Measurements from ENCODE around the gene BCKDHB. TPM values are rescaled to one million over a fixed set of nuclear protein-coding genes. Genes with fewer than 3 reads are reported as not detected.

Gene BCKDHB
- total RNA-seq, 4 donors from 2014 or later: 10.9 to 32.9 (median 29.7) TPM

- no peak overlapping the region for H3K27ac ChIP-seq
- no peaks in the 10 kb centered on the region for H3K9me3 ChIP-seq
- no peaks in the 10 kb centered on the region for H3K27me3 ChIP-seq
- DNase-seq: no peak
- H3K4me1 ChIP-seq: peaks cover 2 to 30% (median 18%) of the 10 kb centered on the region in 4 donors
- H3K36me3 ChIP-seq: no peaks in the 10 kb centered on the region
- WGBS, 2 donors (ENCODE audit: low coverage in 1 of 2): 85 to 90% methylated on average over 1 of the region's 1 CpG
- intact Hi-C loops (cut with DNase I; ENCODE audit: low total_unique reads): no loop called here
- no peak for TF ChIP-seq CTCF (IDR thresholded peaks at IDR 0.05)
- no peak for TF ChIP-seq POLR2AphosphoS5 (IDR thresholded peaks at IDR 0.05)
- no peak for TF ChIP-seq EP300 (IDR thresholded peaks at IDR 0.05; ENCODE audit: low read depth)
- no peak for TF ChIP-seq POLR2A (IDR thresholded peaks at IDR 0.05)
- no peak overlapping the region for H3K4me3 ChIP-seq
- in situ Hi-C loops (cut with MboI; ENCODE audit: low pct_ligation_motif_present in 1 of 4, low pct_unique_long_range_greater_than_20kb in 1 of 4, low sequenced_read_pairs in 3 of 4): loop anchor here in 1 of 4 donors (25.0 kb wide), 1 partner anchor 1616 kb away; the partner anchor contains the start of gene TENT5A
Observed at GRCh38 chr6:80145921-80146320, 39.5 kb downstream of the BCKDHB start.

- in situ Hi-C loops (cut with MboI; ENCODE audit: low pct_ligation_motif_present in 1 of 4, low pct_unique_long_range_greater_than_20kb in 1 of 4, low sequenced_read_pairs in 3 of 4): loop anchor here in 1 of 4 donors (25.0 kb wide), 1 partner anchor 1614 kb away; the partner anchor contains the start of gene TENT5A
- no peaks in the 10 kb centered on the region for H3K36me3 ChIP-seq
Observed at GRCh38 chr6:80148220-80148619, 41.7 kb downstream of the BCKDHB start.

GRCh38 chr6:80151635-80152034 lies 45.2 kb downstream of the BCKDHB start:
- intact Hi-C loops (cut with DNase I; ENCODE audit: low total_unique reads) (no loop called here), in situ Hi-C loops (cut with MboI; ENCODE audit: low pct_ligation_motif_present in 1 of 4, low pct_unique_long_range_greater_than_20kb in 1 of 4, low sequenced_read_pairs in 3 of 4) (no loop called here)
- 93 to 100% methylated on average over 2 of the region's 2 CpGs for WGBS, 2 donors (ENCODE audit: low coverage in 1 of 2)
- H3K27me3 ChIP-seq: no peaks in the 10 kb centered on the region
- no peak for TF ChIP-seq POLR2A (IDR thresholded peaks at IDR 0.05)
- TF ChIP-seq EP300 (IDR thresholded peaks at IDR 0.05; ENCODE audit: low read depth): no peak
- TF ChIP-seq POLR2AphosphoS5 (IDR thresholded peaks at IDR 0.05): no peak
- no peak for TF ChIP-seq CTCF (IDR thresholded peaks at IDR 0.05)
- DNase-seq: no peak
- H3K9me3 ChIP-seq: no peaks in the 10 kb centered on the region
- no peaks in the 10 kb centered on the region for H3K4me1 ChIP-seq
- no peak overlapping the region for H3K27ac ChIP-seq
- H3K36me3 ChIP-seq: no peaks in the 10 kb centered on the region
- H3K4me3 ChIP-seq: no peak overlapping the region

More at GRCh38 chr6:80148220-80148619, 41.7 kb downstream of the BCKDHB start:
- 97 to 100% methylated on average over 1 of the region's 1 CpG for WGBS, 2 donors (ENCODE audit: low coverage in 1 of 2)
- Histone ChIP-seq H3K9me3 (no peaks in the 10 kb centered on the region), H3K27ac (no peak overlapping the region), H3K27me3 (no peaks in the 10 kb centered on the region), H3K4me3 (no peak overlapping the region), H3K4me1 (peaks cover 2 to 19% (median 12%) of the 10 kb centered on the region in 4 donors)
- no peak for DNase-seq
- no peak for TF ChIP-seq POLR2AphosphoS5 (IDR thresholded peaks at IDR 0.05)
- intact Hi-C loops (cut with DNase I; ENCODE audit: low total_unique reads): no loop called here

- Histone ChIP-seq H3K9me3 (no peaks in the 10 kb centered on the region), H3K4me3 (no peak overlapping the region), H3K27ac (no peak overlapping the region), H3K36me3 (no peaks in the 10 kb centered on the region), H3K4me1 (no peaks in the 10 kb centered on the region), H3K27me3 (no peaks in the 10 kb centered on the region)
- WGBS, 2 donors (ENCODE audit: low coverage in 1 of 2): 93 to 95% methylated on average over 2 of the region's 2 CpGs
- TF ChIP-seq EP300 (IDR thresholded peaks at IDR 0.05; ENCODE audit: low read depth): no peak
- TF ChIP-seq POLR2AphosphoS5 (IDR thresholded peaks at IDR 0.05): no peak
- no peak for TF ChIP-seq CTCF (IDR thresholded peaks at IDR 0.05)
- TF ChIP-seq POLR2A (IDR thresholded peaks at IDR 0.05): no peak
- intact Hi-C loops (cut with DNase I; ENCODE audit: low total_unique reads): no loop called here
- DNase-seq: no peak
- in situ Hi-C loops (cut with MboI; ENCODE audit: low pct_ligation_motif_present in 1 of 4, low pct_unique_long_range_greater_than_20kb in 1 of 4, low sequenced_read_pairs in 3 of 4): no loop called here
Observed at GRCh38 chr6:80154160-80154559, 47.7 kb downstream of the BCKDHB start.

- Histone ChIP-seq H3K4me3 (no peak overlapping the region), H3K27ac (no peak overlapping the region), H3K27me3 (no peaks in the 10 kb centered on the region), H3K9me3 (no peaks in the 10 kb centered on the region), H3K4me1 (no peaks in the 10 kb centered on the region), H3K36me3 (no peaks in the 10 kb centered on the region)
- intact Hi-C loops (cut with DNase I; ENCODE audit: low total_unique reads): no loop called here
- DNase-seq: no peak
- TF ChIP-seq CTCF (IDR thresholded peaks at IDR 0.05) (no peak), POLR2A (IDR thresholded peaks at IDR 0.05) (no peak), POLR2AphosphoS5 (IDR thresholded peaks at IDR 0.05) (no peak), EP300 (IDR thresholded peaks at IDR 0.05; ENCODE audit: low read depth) (no peak)
- in situ Hi-C loops (cut with MboI; ENCODE audit: low pct_ligation_motif_present in 1 of 4, low pct_unique_long_range_greater_than_20kb in 1 of 4, low sequenced_read_pairs in 3 of 4): no loop called here
Observed at GRCh38 chr6:80156221-80156620, 49.8 kb downstream of the BCKDHB start.
